PC-3 (cell line): ENCODE measurements around the gene TRIM25. TPM values are rescaled to one million over a fixed set of nuclear protein-coding genes. Genes with fewer than 3 reads are reported as not detected.

ENCODE experiments used
- ATAC-seq: fragments of 200-7000 bp; cut with Tn5 transposase; 2 replicates; pipeline ENCODE4 v1.9.1; 2020; ENCODE audit warnings: mild to moderate bottlenecking, moderate library complexity
- BruUV-seq: library from RNA; stranded (reverse); fragments of 400-500 nt; replicated peaks from 2 replicates; lab custom pipeline; 2021; lab: Mats Ljungman, UMichigan
- CTCF ChIA-PET: fragments of 300-600 bp; sonication (Branson Sonifier 250); formaldehyde crosslinking; loops from one replicate; lab custom pipeline; 2022; ENCODE audit warnings: antibody characterized with exemption; lab: Charles Lee
- POLR2A ChIA-PET: fragments of 300-600 bp; sonication (Branson Sonifier 250); formaldehyde crosslinking; loops from one replicate; lab custom pipeline; 2022; ENCODE audit warnings: antibody characterized with exemption; ENCODE audit not compliant: unreplicated experiment; lab: Charles Lee
- DNase-seq: peaks from one replicate; pipeline ENCODE4 v3.0.0-alpha.2; 2015
- H2AFZ ChIP-seq: fragments of 300-600 bp; sonication (generic); 2 replicates; pipeline ENCODE4 v1.6.0; 2016; ENCODE audit warnings: antibody characterized with exemption, low read length
- H3F3A ChIP-seq: fragments of 300-600 bp; sonication (generic); one replicate; pipeline ENCODE4 v1.6.0; 2017; ENCODE audit warnings: antibody characterized with exemption, low read length, control low read depth, mild to moderate bottlenecking; ENCODE audit not compliant: unreplicated experiment
- H3K27ac ChIP-seq: fragments of 300-600 bp; sonication (generic); 2 replicates; pipeline ENCODE4 v1.5.1; 2016; ENCODE audit warnings: mild to moderate bottlenecking, low read length
- H3K27me3 ChIP-seq: fragments of 300-600 bp; sonication (generic); 2 replicates; pipeline ENCODE4 v1.6.1; 2016; ENCODE audit warnings: low read length, mixed read lengths
- H3K36me3 ChIP-seq: fragments of 300-600 bp; sonication (generic); 2 replicates; pipeline ENCODE4 v1.6.1; 2016; ENCODE audit warnings: low read depth, mixed run types, low read length, mixed read lengths
- H3K4me1 ChIP-seq: fragments of 300-600 bp; sonication (generic); 2 replicates; pipeline ENCODE4 v1.5.1; 2016; ENCODE audit warnings: low read length; ENCODE audit not compliant: insufficient read depth
- H3K4me2 ChIP-seq: fragments of 300-600 bp; sonication (generic); 2 replicates; pipeline ENCODE4 v1.6.0; 2016; ENCODE audit warnings: low read length
- H3K4me3 ChIP-seq: fragments of 300-600 bp; sonication (generic); 2 replicates; pipeline ENCODE4 v1.5.1; 2016; ENCODE audit warnings: mild to moderate bottlenecking, low read length, mixed read lengths
- H3K79me2 ChIP-seq: fragments of 300-600 bp; sonication (generic); 2 replicates; pipeline ENCODE4 v1.6.1; 2017; ENCODE audit warnings: low read length, mixed read lengths
- H3K9ac ChIP-seq: fragments of 300-600 bp; sonication (generic); 2 replicates; pipeline ENCODE4 v1.6.0; 2016; ENCODE audit warnings: mild to moderate bottlenecking, low read length
- H3K9me2 ChIP-seq: fragments of 300-600 bp; sonication (generic); replicated peaks from 2 replicates; pipeline ENCODE4 v1.6.1; 2016; ENCODE audit warnings: mixed run types, low read length, mixed read lengths
- H3K9me3 ChIP-seq: fragments of 300-600 bp; sonication (generic); 2 replicates; pipeline ENCODE4 v1.6.1; 2016; ENCODE audit warnings: low read length, mixed read lengths
- H4K20me1 ChIP-seq: fragments of 300-600 bp; sonication (generic); 2 replicates; pipeline ENCODE4 v1.6.1; 2016; ENCODE audit warnings: low read length, mixed read lengths
- CTCF ChIP-seq: fragments of 300-600 bp; sonication (generic); conservative IDR thresholded peaks from 2 replicates; pipeline ENCODE4 v1.5.1; 2017; ENCODE audit warnings: antibody characterized with exemption, low read depth, mild to moderate bottlenecking, low read length
- EZH2 ChIP-seq: fragments of 300-600 bp; sonication (generic); IDR thresholded peaks from one replicate; pipeline ENCODE4 v1.6.1; 2017; ENCODE audit warnings: antibody characterized with exemption, mild to moderate bottlenecking, low read length; ENCODE audit not compliant: unreplicated experiment
- EZH2phosphoT487 ChIP-seq: fragments of 300-600 bp; sonication (generic); IDR thresholded peaks from 2 replicates; pipeline ENCODE4 v1.6.1; 2018; ENCODE audit warnings: mild to moderate bottlenecking, antibody characterized with exemption, low read length, borderline replicate concordance
- intact Hi-C: fragments of 100-400 bp; cut with micrococcal nuclease; formaldehyde crosslinking; loops from 2 replicates; pipeline ENCODE4 v1.9.0; 2023
- total RNA-seq: library from RNA; depleted of rRNA; stranded (reverse); fragments of >200 nt; gene quantifications from 2 replicates; pipeline ENCODE4 v1.2.3, GENCODE V29; 2014

Gene TRIM25
- total RNA-seq, 1 experiment from 2014 or later: 44.0 TPM

GRCh38 chr17:56908001-56908542, 5.8 kb downstream of the TRIM25 start:
- H3K79me2 ChIP-seq: peaks cover 78% of the 10 kb centered on the region
- peaks cover 52% of the 10 kb centered on the region for H3K36me3 ChIP-seq
- H3K9ac ChIP-seq: no peak overlapping the region
- no peaks in the 10 kb centered on the region for H3K9me3 ChIP-seq
- DNase-seq: peak; percentile 70
- H3K4me2 ChIP-seq: no peak overlapping the region
- no peaks in the 10 kb centered on the region for H3K9me2 ChIP-seq
- H3K4me3 ChIP-seq: no peak overlapping the region
- ATAC-seq: peak; percentile 62
- no TSS peak for BruUV-seq
- no peaks in the 10 kb centered on the region for H3K27me3 ChIP-seq
- H2AFZ ChIP-seq: no peak overlapping the region
- no peak for TF ChIP-seq CTCF
- TF ChIP-seq EZH2: no peak
- TF ChIP-seq EZH2phosphoT487: no peak
- ChIA-PET POLR2A (no interaction called here), CTCF (no interaction called here)
- H3K27ac ChIP-seq: no peak overlapping the region
- H4K20me1 ChIP-seq: peaks cover 39% of the 10 kb centered on the region
- H3F3A ChIP-seq: no peaks in the 10 kb centered on the region
- intact Hi-C loops: no loop called here
- peaks cover 35% of the 10 kb centered on the region for H3K4me1 ChIP-seq

GRCh38 chr17:56903560-56903959, 10.3 kb downstream of the TRIM25 start:
- peaks cover 2% of the 10 kb centered on the region; the same call in 1 of the 2 replicates for H4K20me1 ChIP-seq
- H3K36me3 ChIP-seq: peaks cover 84% of the 10 kb centered on the region
- H3K4me2 ChIP-seq: no peak overlapping the region
- peaks cover 23% of the 10 kb centered on the region for H3K4me1 ChIP-seq
- no TSS peak for BruUV-seq
- H3K27ac ChIP-seq: no peak overlapping the region
- H3K79me2 ChIP-seq: peaks cover 44% of the 10 kb centered on the region
- DNase-seq (no peak), ATAC-seq (no peak)
- H3K9me2 ChIP-seq: no peaks in the 10 kb centered on the region
- H3F3A ChIP-seq: no peaks in the 10 kb centered on the region
- intact Hi-C loops: loop anchor here (5.0 kb wide), 1 partner anchor 39 kb away; no protein-coding TSS in a partner anchor
- H3K4me3 ChIP-seq: no peak overlapping the region
- POLR2A ChIA-PET: interaction anchor here (0.5 kb wide), 1 partner anchor 10 kb away, joined by 5 read pairs; the partner anchor contains the start of gene TRIM25
- no peaks in the 10 kb centered on the region for H3K27me3 ChIP-seq
- no peak overlapping the region for H3K9ac ChIP-seq
- TF ChIP-seq EZH2: no peak
- TF ChIP-seq EZH2phosphoT487: no peak
- no peak for TF ChIP-seq CTCF
- H2AFZ ChIP-seq: no peak overlapping the region
- CTCF ChIA-PET: no interaction called here
- no peaks in the 10 kb centered on the region for H3K9me3 ChIP-seq

- ChIA-PET CTCF (no interaction called here), POLR2A (no interaction called here)
- H3K9me2 ChIP-seq: no peaks in the 10 kb centered on the region
- no peaks in the 10 kb centered on the region for H3K27me3 ChIP-seq
- peak overlapping the region; percentile 39 for H3K4me2 ChIP-seq
- H3K9ac ChIP-seq: no peak overlapping the region
- no TSS peak for BruUV-seq
- no peaks in the 10 kb centered on the region for H3K9me3 ChIP-seq
- no peak for TF ChIP-seq EZH2phosphoT487
- TF ChIP-seq EZH2: no peak
- TF ChIP-seq CTCF: no peak
- H2AFZ ChIP-seq: no peak overlapping the region
- intact Hi-C loops: loop anchor here (5.0 kb wide), 1 partner anchor 40 kb away; no protein-coding TSS in a partner anchor
- peak; percentile 94 for DNase-seq
- H3F3A ChIP-seq: no peaks in the 10 kb centered on the region
- peaks cover 22% of the 10 kb centered on the region for H3K4me1 ChIP-seq
- H3K79me2 ChIP-seq: peaks cover 32% of the 10 kb centered on the region
- no peak overlapping the region for H3K4me3 ChIP-seq
- H4K20me1 ChIP-seq: no peaks in the 10 kb centered on the region
- peaks cover 85% of the 10 kb centered on the region for H3K36me3 ChIP-seq
- peak overlapping the region; percentile 35 for H3K27ac ChIP-seq
- peak; percentile 93 for ATAC-seq
Measured at GRCh38 chr17:56902348-56902747, 11.5 kb downstream of the TRIM25 start.
